ENCODE results near the gene ZFP36L1. TPM values are rescaled to one million over a fixed set of nuclear protein-coding genes. Genes with fewer than 3 reads are reported as not detected.
A peak's percentile ranks its signal among the peaks of the same experiment; 100 is the strongest.

ZFP36L1 gene
- total and polyA plus RNA-seq, 2 of the 13 experiments (the other 11 are each of a cell fraction or from before 2014, with no cell fraction given) = 7.4 to 10.2 TPM

DNA sequence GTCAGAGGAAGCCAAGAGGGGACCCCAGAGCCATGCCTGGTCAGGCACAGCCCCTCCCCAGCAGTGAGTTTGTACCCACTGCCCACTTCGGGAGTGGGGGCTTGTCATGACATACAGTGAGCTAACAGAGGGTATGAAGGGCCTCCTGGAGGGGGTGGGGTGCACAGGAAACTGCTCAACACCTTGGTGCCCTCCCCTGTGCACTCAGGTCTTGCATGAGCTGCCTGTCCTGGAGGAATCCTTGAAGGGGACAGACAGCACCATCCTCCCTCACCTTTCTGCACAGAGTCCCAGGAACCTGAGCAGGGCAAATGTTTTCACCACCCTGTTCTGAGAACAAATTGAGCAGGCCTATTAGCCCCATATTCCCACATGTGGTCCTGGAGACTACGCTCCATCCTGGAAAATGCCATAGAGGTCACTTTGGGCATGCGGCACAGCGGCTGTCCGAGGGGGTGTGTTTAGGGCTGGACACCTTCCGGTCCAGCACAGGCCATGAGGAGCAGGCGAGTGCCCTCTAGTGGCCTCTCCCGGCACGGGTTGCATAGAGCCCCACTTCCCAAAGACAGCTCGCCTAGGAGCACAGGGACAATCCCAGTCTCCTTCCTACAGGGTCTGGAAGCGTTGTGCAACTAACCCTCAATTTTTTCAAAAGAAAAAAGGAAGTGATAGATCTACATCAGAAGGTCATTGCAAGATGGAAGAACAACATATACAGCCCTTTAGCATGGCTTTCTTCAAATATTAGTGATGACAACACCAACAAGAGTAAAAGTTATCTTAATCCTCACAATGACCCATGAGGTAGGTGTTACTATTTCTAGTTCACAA, 31.9 kb upstream of the ZFP36L1 start (continued):
- TF ChIP-seq, protein P1, sequence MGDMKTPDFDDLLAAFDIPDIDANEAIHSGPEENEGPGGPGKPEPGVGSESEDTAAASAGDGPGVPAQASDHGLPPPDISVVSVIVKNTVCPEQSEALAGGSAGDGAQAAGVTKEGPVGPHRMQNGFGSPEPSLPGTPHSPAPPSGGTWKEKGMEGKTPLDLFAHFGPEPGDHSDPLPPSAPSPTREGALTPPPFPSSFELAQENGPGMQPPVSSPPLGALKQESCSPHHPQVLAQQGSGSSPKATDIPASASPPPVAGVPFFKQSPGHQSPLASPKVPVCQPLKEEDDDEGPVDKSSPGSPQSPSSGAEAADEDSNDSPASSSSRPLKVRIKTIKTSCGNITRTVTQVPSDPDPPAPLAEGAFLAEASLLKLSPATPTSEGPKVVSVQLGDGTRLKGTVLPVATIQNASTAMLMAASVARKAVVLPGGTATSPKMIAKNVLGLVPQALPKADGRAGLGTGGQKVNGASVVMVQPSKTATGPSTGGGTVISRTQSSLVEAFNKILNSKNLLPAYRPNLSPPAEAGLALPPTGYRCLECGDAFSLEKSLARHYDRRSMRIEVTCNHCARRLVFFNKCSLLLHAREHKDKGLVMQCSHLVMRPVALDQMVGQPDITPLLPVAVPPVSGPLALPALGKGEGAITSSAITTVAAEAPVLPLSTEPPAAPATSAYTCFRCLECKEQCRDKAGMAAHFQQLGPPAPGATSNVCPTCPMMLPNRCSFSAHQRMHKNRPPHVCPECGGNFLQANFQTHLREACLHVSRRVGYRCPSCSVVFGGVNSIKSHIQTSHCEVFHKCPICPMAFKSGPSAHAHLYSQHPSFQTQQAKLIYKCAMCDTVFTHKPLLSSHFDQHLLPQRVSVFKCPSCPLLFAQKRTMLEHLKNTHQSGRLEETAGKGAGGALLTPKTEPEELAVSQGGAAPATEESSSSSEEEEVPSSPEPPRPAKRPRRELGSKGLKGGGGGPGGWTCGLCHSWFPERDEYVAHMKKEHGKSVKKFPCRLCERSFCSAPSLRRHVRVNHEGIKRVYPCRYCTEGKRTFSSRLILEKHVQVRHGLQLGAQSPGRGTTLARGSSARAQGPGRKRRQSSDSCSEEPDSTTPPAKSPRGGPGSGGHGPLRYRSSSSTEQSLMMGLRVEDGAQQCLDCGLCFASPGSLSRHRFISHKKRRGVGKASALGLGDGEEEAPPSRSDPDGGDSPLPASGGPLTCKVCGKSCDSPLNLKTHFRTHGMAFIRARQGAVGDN (CRISPR knock-in tag; IDR thresholded peaks at IDR 0.05) = peak; percentile 90
- TF ChIP-seq PRDM10 (CRISPR knock-in tag; IDR thresholded peaks at IDR 0.05; ENCODE audit: low read depth) = no peak
- TF ChIP-seq ZNF609 (CRISPR knock-in tag; IDR thresholded peaks at IDR 0.05; ENCODE audit: borderline replicate concordance) = peak; percentile 66; the same call in 1 of the 2 replicates
- TF ChIP-seq, protein P2, sequence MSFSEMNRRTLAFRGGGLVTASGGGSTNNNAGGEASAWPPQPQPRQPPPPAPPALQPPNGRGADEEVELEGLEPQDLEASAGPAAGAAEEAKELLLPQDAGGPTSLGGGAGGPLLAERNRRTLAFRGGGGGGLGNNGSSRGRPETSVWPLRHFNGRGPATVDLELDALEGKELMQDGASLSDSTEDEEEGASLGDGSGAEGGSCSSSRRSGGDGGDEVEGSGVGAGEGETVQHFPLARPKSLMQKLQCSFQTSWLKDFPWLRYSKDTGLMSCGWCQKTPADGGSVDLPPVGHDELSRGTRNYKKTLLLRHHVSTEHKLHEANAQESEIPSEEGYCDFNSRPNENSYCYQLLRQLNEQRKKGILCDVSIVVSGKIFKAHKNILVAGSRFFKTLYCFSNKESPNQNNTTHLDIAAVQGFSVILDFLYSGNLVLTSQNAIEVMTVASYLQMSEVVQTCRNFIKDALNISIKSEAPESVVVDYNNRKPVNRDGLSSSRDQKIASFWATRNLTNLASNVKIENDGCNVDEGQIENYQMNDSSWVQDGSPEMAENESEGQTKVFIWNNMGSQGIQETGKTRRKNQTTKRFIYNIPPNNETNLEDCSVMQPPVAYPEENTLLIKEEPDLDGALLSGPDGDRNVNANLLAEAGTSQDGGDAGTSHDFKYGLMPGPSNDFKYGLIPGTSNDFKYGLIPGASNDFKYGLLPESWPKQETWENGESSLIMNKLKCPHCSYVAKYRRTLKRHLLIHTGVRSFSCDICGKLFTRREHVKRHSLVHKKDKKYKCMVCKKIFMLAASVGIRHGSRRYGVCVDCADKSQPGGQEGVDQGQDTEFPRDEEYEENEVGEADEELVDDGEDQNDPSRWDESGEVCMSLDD (CRISPR knock-in tag; IDR thresholded peaks at IDR 0.05; ENCODE audit: borderline replicate concordance) = no peak
- peak; percentile 53; the same call in 1 of the 2 replicates for TF ChIP-seq ZNF652 (CRISPR knock-in tag; IDR thresholded peaks at IDR 0.05; ENCODE audit: borderline replicate concordance, low read depth)
- TF ChIP-seq ZNF333 (CRISPR knock-in tag; IDR thresholded peaks at IDR 0.05; ENCODE audit: borderline replicate concordance) = no peak
- TF ChIP-seq ZFP41 (CRISPR knock-in tag; IDR thresholded peaks at IDR 0.05; ENCODE audit: borderline replicate concordance) = no peak
- TF ChIP-seq GPBP1L1 (CRISPR knock-in tag; IDR thresholded peaks at IDR 0.05) = no peak
- TF ChIP-seq TEAD2 (CRISPR knock-in tag; IDR thresholded peaks at IDR 0.05) = no peak

Measured in HepG2 (cell line).